Right lobe of liver (tissue), 6 donors: ENCODE results near the gene SAP30BP. TPM values are rescaled to one million over a fixed set of nuclear protein-coding genes. Genes with fewer than 3 reads are reported as not detected.

ENCODE experiments used
- ATAC-seq, 4 donors: fragments of 200-7000 bp; cut with Tn5 transposase; one replicate each; pipeline ENCODE4 v1.9.1; 2020; ENCODE audit warnings: mild to moderate bottlenecking in 4 of 4, moderate library complexity in 4 of 4
- DNase-seq, 3 donors: peaks; one replicate each; pipeline ENCODE4 v3.0.0-alpha.2; 2020
- H3K27ac ChIP-seq, 3 donors: fragments of 200-600 bp; one replicate each; pipeline ENCODE4 v1.8.0; 2022
- H3K27me3 ChIP-seq, 2 donors: fragments of 200-600 bp; one replicate each; pipeline ENCODE4 v1.8.0; 2022
- H3K36me3 ChIP-seq, 4 donors: fragments of 200-600 bp; sonication (generic) in 1 of 4; one replicate each; pipeline versions ENCODE4 v1.5.1 to v1.8.0; 2017 to 2022; ENCODE audit warnings: control low read depth in 1 of 4
- H3K4me1 ChIP-seq, 4 donors: fragments of 200-600 bp; sonication (generic) in 1 of 4; one replicate each; pipeline versions ENCODE4 v1.5.1 to v1.8.0; 2017 to 2022; ENCODE audit warnings: control low read depth in 1 of 4
- H3K4me3 ChIP-seq, 3 donors: fragments of 200-600 bp; one replicate each; pipeline ENCODE4 v1.8.0; 2022
- H3K9me3 ChIP-seq, 4 donors: fragments of 200-600 bp; sonication (generic) in 1 of 4; one replicate each; pipeline versions ENCODE4 v1.5.1 to v1.8.0; 2017 to 2022; ENCODE audit warnings: control low read depth in 1 of 4
- POLR2A ChIP-seq: fragments of 450-650 bp; IDR thresholded peaks from one replicate; pipeline ENCODE4 v1.6.1; 2017; ENCODE audit warnings: antibody characterized with exemption, mild to moderate bottlenecking
- WGBS: methylation state at CpG from one replicate; pipeline ENCODE4 v1.1.6; 2018; ENCODE audit warnings: low coverage, low lambda C conversion rate; ENCODE audit not compliant: insufficient coverage; ENCODE audit errors: missing lambda C conversion rate; 5-methylcytosine and 5-hydroxymethylcytosine counted together
- intact Hi-C, 2 donors: fragments of 100-400 bp; cut with DNase I; formaldehyde crosslinking; loops; one replicate each; pipeline versions ENCODE4 v1.11.2 to v1.14.1; 2022
- total RNA-seq, 6 experiments: library from RNA; depleted of rRNA in 2 of 6; stranded (reverse); fragments of >200 nt in 2 of 6; fragmentation: NEBNext Ultra II Directional in 3 of 6; extraction: Animal tissue kit (Norgen Biotek cat#: 25700) in 3 of 6; gene quantifications; one replicate each; pipeline versions ENCODE4 v1.1.0 to v1.2.4, GENCODE V29; 2016 to 2023
- TF ChIP-seq, protein P1 (sequence below), 4 donors: fragments of 200-600 bp in 3 of 4; fragments of 450-650 bp in 1 of 4; IDR thresholded peaks; one replicate each; pipeline versions ENCODE4 v1.5.1 to v1.8.0; 2016 to 2022; ENCODE audit warnings: antibody characterized with exemption in 4 of 4, mild to moderate bottlenecking in 2 of 4
- donor health status: DM: no; HTN: yes; CAD: no.
- donor health status: DM: no; HTN: no; CAD: no.
- donor health status: DM: no; HTN: no; CAD: no.
- donor health status: DM: no; HTN: yes; CAD: no.
- donor health status: DM: no; HTN: yes; CAD: no.

Gene SAP30BP
- total RNA-seq, 6 experiments from 2014 or later = 24.0 to 36.0 (median 27.0) TPM

DNA sequence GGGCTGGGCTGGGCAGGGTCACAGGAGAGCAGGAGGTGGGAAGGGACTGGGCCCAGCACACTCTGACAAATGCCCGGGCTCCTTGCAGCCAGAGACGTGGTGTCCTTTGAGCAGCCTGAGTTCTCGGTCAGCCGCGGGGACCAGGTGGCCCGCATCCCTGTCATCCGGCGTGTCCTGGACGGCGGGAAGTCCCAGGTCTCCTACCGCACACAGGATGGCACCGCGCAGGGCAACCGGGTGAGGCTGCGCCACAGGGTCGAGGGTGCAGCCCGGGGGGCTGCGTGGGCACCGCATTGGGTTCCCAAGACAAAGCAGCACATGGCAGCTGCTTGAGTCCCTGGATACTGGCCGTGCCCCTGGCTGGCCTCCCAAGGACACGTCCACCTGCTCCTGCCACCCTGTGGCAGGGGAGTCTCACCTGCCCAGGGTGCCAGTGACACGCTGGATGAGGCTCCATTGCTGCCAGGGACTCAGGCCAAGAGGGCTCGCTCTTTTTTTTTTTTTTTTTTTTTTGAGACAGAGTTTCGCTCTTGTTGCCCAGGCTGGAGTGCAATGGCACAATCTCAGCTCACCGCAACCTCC lies 76.6 kb downstream of the SAP30BP start:
- no peaks in the 10 kb centered on the region for H3K9me3 ChIP-seq
- H3K36me3 ChIP-seq = no peaks in the 10 kb centered on the region
- H3K4me3 ChIP-seq = no peak overlapping the region
- H3K27ac ChIP-seq = no peak overlapping the region
- intact Hi-C loops = no loop called here
- no peak for TF ChIP-seq POLR2A
- TF ChIP-seq, protein P1, sequence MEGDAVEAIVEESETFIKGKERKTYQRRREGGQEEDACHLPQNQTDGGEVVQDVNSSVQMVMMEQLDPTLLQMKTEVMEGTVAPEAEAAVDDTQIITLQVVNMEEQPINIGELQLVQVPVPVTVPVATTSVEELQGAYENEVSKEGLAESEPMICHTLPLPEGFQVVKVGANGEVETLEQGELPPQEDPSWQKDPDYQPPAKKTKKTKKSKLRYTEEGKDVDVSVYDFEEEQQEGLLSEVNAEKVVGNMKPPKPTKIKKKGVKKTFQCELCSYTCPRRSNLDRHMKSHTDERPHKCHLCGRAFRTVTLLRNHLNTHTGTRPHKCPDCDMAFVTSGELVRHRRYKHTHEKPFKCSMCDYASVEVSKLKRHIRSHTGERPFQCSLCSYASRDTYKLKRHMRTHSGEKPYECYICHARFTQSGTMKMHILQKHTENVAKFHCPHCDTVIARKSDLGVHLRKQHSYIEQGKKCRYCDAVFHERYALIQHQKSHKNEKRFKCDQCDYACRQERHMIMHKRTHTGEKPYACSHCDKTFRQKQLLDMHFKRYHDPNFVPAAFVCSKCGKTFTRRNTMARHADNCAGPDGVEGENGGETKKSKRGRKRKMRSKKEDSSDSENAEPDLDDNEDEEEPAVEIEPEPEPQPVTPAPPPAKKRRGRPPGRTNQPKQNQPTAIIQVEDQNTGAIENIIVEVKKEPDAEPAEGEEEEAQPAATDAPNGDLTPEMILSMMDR (IDR thresholded peaks at IDR 0.05) = no peak
- peaks cover 0 to 4% (median 0%) of the 10 kb centered on the region in 4 donors for H3K4me1 ChIP-seq
- H3K27me3 ChIP-seq = no peaks in the 10 kb centered on the region
- ATAC-seq (no peak), DNase-seq (no peak)
- 93% methylated on average over 3 of the region's 25 CpGs for WGBS

DNA sequence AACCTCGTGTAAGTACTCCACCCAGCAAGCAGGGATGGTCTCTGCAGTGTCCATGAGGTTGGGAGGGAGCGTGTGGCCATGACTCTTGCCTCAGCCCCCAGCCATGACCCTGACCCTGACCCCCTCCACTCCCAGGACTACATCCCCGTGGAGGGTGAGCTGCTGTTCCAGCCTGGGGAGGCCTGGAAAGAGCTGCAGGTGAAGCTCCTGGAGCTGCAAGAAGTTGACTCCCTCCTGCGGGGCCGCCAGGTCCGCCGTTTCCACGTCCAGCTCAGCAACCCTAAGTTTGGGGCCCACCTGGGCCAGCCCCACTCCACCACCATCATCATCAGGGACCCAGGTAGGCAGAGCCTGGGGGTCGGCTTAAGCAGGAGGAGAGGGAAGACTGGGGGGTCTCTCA lies 81.6 kb downstream of the SAP30BP start:
- Histone ChIP-seq H3K36me3 (no peaks in the 10 kb centered on the region), H3K4me3 (no peak overlapping the region), H3K27me3 (no peaks in the 10 kb centered on the region), H3K9me3 (no peaks in the 10 kb centered on the region), H3K4me1 (peaks cover 0 to 7% (median 2%) of the 10 kb centered on the region in 4 donors), H3K27ac (no peak overlapping the region)
- TF ChIP-seq POLR2A = no peak
- TF ChIP-seq, protein P1 (IDR thresholded peaks at IDR 0.05) = no peak
- ATAC-seq = no peak
- DNase-seq = no peak
- intact Hi-C loops = no loop called here
- WGBS = 49% methylated on average over 2 of the region's 9 CpGs

DNA sequence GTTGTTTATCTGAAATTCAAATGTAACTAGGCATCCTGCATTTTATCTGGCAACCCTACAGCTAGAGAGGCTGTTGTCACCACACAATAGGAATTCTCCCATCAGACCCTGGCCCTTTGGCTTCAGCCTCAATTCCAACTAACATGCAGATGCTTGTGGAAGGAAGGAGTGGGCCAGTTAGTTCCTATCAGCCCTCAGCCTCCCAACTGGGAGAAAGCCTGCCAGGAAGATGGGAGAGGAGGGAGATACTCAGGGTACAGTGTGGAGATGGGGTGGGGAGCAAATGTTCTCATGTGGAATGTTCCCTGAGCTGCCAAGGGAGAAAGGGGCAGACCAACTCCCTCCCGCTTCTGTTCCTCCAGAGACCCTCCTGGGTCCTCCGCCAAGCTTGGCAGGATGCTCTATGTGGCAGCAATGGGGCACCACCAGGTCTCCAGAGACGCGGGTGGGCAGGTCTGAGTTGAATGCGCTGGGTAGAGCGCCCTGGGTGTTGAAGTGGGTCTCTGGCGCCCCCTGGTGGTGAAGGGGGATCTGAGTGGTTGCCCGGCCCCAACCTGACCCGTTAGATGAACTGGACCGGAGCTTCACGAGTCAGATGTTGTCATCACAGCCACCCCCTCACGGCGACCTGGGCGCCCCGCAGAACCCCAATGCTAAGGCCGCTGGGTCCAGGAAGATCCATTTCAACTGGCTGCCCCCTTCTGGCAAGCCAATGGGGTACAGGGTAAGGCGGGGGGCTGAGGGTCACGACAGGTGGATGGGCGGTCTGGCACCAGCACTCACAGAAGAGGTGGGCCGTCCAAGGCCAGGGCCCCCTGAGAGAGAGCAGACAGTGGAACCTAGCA lies 82.6 kb downstream of the SAP30BP start:
- WGBS = 5% methylated on average over 5 of the region's 20 CpGs
- H3K4me1 ChIP-seq = peaks cover 0 to 17% (median 7%) of the 10 kb centered on the region in 4 donors
- no peaks in the 10 kb centered on the region for H3K36me3 ChIP-seq
- TF ChIP-seq, protein P1 (IDR thresholded peaks at IDR 0.05) = peak; percentile 90 to 97 (median 94)
- no peak for TF ChIP-seq POLR2A
- ATAC-seq (peak; percentile 57 to 67 (median 59)), DNase-seq (peak; percentile 86 to 88 (median 87))
- no peak overlapping the region for H3K4me3 ChIP-seq
- no peaks in the 10 kb centered on the region for H3K9me3 ChIP-seq
- H3K27ac ChIP-seq = no peak overlapping the region
- no peaks in the 10 kb centered on the region for H3K27me3 ChIP-seq
- intact Hi-C loops = loop anchor here (5.0 to 10.0 kb wide), 2 partner anchors 72 to 75 kb away; no protein-coding TSS in a partner anchor

DNA sequence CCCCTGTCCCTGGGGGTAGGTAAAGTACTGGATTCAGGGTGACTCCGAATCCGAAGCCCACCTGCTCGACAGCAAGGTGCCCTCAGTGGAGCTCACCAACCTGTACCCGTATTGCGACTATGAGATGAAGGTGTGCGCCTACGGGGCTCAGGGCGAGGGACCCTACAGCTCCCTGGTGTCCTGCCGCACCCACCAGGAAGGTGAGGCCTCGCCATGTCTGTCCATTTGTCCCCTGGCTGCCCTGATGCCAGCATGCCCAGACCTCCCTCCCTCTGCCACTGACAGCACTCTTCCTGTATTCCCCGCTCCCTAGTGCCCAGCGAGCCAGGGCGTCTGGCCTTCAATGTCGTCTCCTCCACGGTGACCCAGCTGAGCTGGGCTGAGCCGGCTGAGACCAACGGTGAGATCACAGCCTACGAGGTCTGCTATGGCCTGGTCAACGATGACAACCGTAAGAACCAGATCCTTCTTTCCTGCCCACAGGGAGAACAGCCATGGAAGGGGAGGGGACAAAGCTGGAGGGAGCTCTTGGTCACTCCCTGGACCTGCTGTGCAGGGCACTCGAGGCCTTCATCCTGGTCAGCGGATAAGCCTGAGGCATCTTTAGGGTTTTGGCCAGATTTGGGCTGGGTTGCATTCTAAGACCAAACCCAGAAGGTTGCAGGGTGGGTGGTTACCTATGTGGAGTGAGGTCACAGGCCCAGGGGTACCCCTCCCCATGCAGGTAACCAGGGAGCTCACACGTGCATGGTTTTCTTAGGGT lies 83.7 kb downstream of the SAP30BP start:
- TF ChIP-seq, protein P1 (IDR thresholded peaks at IDR 0.05) = no peak
- TF ChIP-seq POLR2A = no peak
- H3K36me3 ChIP-seq = no peaks in the 10 kb centered on the region
- no peak for DNase-seq
- H3K9me3 ChIP-seq = no peaks in the 10 kb centered on the region
- peaks cover 0 to 19% (median 7%) of the 10 kb centered on the region in 4 donors for H3K4me1 ChIP-seq
- ATAC-seq = no peak
- no peak overlapping the region for H3K4me3 ChIP-seq
- intact Hi-C loops = loop anchor here (5.0 to 10.0 kb wide), 2 partner anchors 74 kb away; no protein-coding TSS in a partner anchor
- 68% methylated on average over 6 of the region's 23 CpGs for WGBS
- H3K27ac ChIP-seq = no peak overlapping the region
- H3K27me3 ChIP-seq = no peaks in the 10 kb centered on the region
